BJ (cell line): ENCODE measurements around the gene BRF1. TPM values are rescaled to one million over a fixed set of nuclear protein-coding genes. Genes with fewer than 3 reads are reported as not detected.
"Not testable (repeated sequence)": the region's sequence is repeated elsewhere in the genome, so short reads cannot be mapped to it uniquely, and the experiment has no call there.

Experiments used
- CTCF ChIA-PET: fragments of 350-600 bp; formaldehyde crosslinking; extraction: SDS; loops from one replicate; lab custom pipeline; 2021; ENCODE audit warnings: antibody characterized with exemption, inconsistent platforms; lab: Yijun Ruan, JAX
- POLR2A ChIA-PET: fragments of 300-600 bp; sonication (Branson Sonifier 250); formaldehyde crosslinking; extraction: SDS; loops from one replicate; lab custom pipeline; 2021; ENCODE audit warnings: antibody characterized with exemption; lab: Charles Lee
- DNase-seq: peaks from one replicate; pipeline ENCODE4 v3.0.0-alpha.2; 2011; ENCODE audit warnings: low read depth
- H3K27me3 ChIP-seq: 2 replicates; pipeline ENCODE4 v1.6.0; 2011; ENCODE audit warnings: low read length; ENCODE audit not compliant: control insufficient read depth, insufficient read depth
- H3K36me3 ChIP-seq: 2 replicates; pipeline ENCODE4 v1.5.1; 2011; ENCODE audit warnings: low read length; ENCODE audit not compliant: control insufficient read depth, insufficient read depth
- H3K4me3 ChIP-seq: 2 replicates; pipeline ENCODE4 v1.5.1; 2011; ENCODE audit warnings: low read depth, mild to moderate bottlenecking, control low read depth, low read length
- CTCF ChIP-seq: IDR thresholded peaks from 2 replicates; pipeline ENCODE4 v1.5.1; 2011; ENCODE audit warnings: low read depth, mild to moderate bottlenecking, control low read depth, inconsistent platforms, low read length, moderate library complexity; ENCODE audit not compliant: insufficient read depth
- polyA plus RNA-seq: library from polyadenylated mRNA; depleted of rRNA; stranded (reverse); fragments of >200 nt; gene quantifications from 2 replicates; pipeline ENCODE4 v1.2.3, GENCODE V29; 2011

BRF1 gene
- polyA plus RNA-seq, 1 experiment, result 8.2 TPM

- no peaks in the 10 kb centered on the region for H3K27me3 ChIP-seq
- no peak for TF ChIP-seq CTCF
- no peak for DNase-seq
- ChIA-PET CTCF (no interaction called here), POLR2A (no interaction called here)
- H3K36me3 ChIP-seq, result peaks cover 1% of the 10 kb centered on the region; the same call in 1 of the 2 replicates
- no peak overlapping the region for H3K4me3 ChIP-seq
Measured at GRCh38 chr14:105328070-105328677, 27.4 kb upstream of the BRF1 start.

GRCh38 chr14:105327695-105328045, 26.9 kb upstream of the BRF1 start:
- H3K36me3 ChIP-seq, CTCF ChIA-PET, POLR2A ChIA-PET, H3K4me3 ChIP-seq, H3K27me3 ChIP-seq, DNase-seq: not testable (repeated sequence)

- no peak for DNase-seq
- CTCF ChIA-PET, result interaction anchor here (1.2 kb wide), 1 partner anchor 14 kb away, joined by 3 read pairs; no protein-coding TSS in a partner anchor
- no peak overlapping the region for H3K4me3 ChIP-seq
- no peak for TF ChIP-seq CTCF
- H3K36me3 ChIP-seq, result peaks cover 3% of the 10 kb centered on the region; the same call in 1 of the 2 replicates
- POLR2A ChIA-PET, result no interaction called here
- no peaks in the 10 kb centered on the region for H3K27me3 ChIP-seq
Measured at GRCh38 chr14:105326891-105327694, 26.3 kb upstream of the BRF1 start.

GRCh38 chr14:105326568-105326867, 25.7 kb upstream of the BRF1 start:
- Histone ChIP-seq H3K4me3 (no peak overlapping the region), H3K27me3 (no peaks in the 10 kb centered on the region), H3K36me3 (peaks cover 3% of the 10 kb centered on the region; the same call in 1 of the 2 replicates)
- POLR2A ChIA-PET, result no interaction called here
- no peak for TF ChIP-seq CTCF
- CTCF ChIA-PET, result interaction anchor here (1.2 kb wide), 1 partner anchor 13 kb away, joined by 3 read pairs; no protein-coding TSS in a partner anchor
- no peak for DNase-seq

- H3K36me3 ChIP-seq, result peaks cover 3% of the 10 kb centered on the region; the same call in 1 of the 2 replicates
- CTCF ChIA-PET, result interaction anchor here (1.2 kb wide), 1 partner anchor 13 kb away, joined by 3 read pairs; no protein-coding TSS in a partner anchor
- no peak for DNase-seq
- H3K27me3 ChIP-seq, result no peaks in the 10 kb centered on the region
- TF ChIP-seq CTCF, result no peak
- no peak overlapping the region for H3K4me3 ChIP-seq
- POLR2A ChIA-PET, result no interaction called here
Measured at GRCh38 chr14:105325716-105326567, 25.1 kb upstream of the BRF1 start.
